GM18873 (cell line): ENCODE measurements around the gene ANKFN1.

Experiments used
- ATAC-seq: cut with Tn5 transposase; IDR thresholded peaks from one replicate; pipeline ENCODE4 v1.9.1; 2021; ENCODE audit warnings: mild to moderate bottlenecking, moderate library complexity, moderate number of reproducible peaks; ENCODE audit not compliant: unreplicated experiment, low FRiP score

ANKFN1 gene

DNA sequence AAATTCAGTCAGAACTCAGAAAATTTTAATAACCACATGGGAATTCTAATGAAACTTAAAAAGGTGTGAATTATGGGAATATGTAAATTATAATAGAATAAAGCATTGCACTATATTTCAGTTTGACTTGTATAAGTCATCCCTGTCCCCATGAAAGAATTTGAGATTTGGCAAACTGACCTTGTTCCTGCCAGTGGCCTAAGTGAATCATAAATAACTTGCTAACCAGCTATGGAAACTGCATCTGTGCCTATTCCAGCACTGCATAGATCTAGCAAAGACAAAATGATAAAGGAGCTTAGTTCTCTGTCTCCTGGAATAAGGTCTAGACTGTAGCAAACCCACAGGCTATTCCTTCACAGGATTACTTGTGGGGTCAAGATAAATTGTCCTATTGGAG, 333.5 kb downstream of the ANKFN1 start:
- no peak for ATAC-seq

DNA sequence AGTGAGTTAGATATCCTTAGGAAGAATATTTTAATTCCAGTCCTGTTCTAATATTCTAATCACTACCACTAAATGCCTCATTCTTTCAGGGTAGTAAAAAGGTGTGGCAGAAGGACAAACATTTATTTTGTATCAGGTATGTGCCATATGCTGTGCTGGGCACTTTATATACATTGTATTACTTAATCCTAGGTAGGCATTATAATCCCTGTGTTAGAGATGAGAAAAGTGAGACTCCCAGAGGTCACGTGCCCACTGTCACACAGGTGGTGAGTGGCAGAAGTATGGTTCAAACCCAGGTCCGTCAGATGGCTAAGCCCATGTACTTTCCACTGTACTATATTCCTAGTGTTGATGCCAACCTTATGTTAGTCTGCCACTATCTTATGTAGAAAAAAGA, 335.5 kb downstream of the ANKFN1 start:
- ATAC-seq = no peak

DNA sequence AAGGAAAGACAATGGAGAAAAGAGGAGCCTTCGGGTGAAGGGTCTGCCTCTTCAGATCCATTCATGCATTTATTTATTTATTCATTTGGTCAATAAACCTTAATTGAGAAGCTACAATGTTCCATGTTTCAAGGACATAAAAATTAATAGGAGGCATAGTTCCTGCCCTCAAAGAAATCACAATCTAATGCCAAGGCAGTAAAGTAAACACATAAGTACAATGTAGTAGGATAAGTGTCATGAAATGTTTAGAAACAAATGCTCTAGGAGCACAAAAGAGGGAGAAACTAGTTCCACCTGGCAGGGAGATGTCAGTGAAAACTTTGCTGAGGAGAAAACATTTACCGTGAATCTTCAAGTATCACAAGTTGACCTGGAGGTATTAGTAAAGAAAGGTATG, 336.7 kb downstream of the ANKFN1 start:
- no peak for ATAC-seq

DNA sequence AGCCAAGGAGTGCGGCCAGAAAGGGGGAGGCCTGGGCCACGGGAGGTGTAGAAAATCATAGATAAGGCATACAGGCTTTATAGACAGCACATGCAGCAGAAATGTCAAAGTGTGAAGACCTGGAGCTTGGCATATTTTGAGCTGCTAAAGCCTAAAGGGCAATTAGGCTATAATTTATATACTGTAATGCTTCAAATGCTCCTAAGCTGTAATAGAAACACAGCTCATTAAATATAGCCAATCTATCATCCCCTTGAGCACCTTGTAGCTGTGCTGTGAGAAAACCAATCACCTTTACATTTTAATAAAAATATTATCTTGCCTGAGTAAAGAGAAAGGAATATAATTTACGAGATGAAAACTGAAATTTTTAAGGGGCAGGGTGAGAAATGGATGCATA, 342.3 kb downstream of the ANKFN1 start:
- no peak for ATAC-seq

DNA sequence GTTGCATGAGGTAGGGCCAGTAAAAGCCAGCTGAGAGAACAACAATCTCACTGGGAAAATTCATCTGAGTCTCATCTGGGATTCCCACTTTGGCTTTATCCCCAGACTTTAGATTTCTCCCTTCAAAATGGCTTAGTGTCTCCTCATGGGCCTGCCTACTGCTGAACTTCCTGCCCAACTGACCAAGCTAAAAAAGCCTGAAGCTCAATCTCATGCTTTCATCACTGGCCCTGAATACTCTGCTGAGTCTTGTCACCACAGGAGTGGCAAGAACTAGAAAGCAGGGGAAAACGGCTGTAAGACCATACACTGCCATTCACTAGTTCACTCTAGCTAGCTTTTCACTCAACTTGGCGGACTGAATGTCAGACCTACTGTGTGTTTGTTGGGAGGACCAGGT, 343.9 kb downstream of the ANKFN1 start:
- ATAC-seq = no peak

DNA sequence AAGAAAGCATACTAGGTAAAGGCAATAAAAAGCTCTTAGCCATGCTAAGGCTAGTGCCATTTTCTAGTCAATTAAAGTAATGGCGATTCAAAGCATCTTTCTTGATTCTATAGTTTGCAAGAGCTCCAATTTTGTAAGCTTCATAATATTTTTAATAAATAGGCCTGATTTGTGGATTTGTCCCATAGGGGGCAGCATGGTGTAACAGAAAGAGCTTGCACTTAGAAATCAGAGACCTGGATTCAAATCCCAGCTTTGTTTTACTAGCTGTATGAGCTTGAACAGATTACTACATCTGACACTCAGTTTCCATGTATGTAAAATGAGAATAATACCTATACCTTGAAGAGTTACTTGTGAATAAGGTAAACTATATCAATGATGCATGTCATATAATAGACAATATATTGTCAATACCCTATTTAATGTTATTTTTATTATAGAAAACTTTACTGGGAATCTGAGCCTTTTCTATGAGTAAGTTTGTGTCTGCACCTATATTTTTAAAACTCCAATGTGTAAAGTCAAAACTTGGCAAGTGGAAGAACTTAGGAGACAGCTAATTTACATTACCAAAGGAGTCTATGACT, 346.6 kb downstream of the ANKFN1 start:
- ATAC-seq = no peak

DNA sequence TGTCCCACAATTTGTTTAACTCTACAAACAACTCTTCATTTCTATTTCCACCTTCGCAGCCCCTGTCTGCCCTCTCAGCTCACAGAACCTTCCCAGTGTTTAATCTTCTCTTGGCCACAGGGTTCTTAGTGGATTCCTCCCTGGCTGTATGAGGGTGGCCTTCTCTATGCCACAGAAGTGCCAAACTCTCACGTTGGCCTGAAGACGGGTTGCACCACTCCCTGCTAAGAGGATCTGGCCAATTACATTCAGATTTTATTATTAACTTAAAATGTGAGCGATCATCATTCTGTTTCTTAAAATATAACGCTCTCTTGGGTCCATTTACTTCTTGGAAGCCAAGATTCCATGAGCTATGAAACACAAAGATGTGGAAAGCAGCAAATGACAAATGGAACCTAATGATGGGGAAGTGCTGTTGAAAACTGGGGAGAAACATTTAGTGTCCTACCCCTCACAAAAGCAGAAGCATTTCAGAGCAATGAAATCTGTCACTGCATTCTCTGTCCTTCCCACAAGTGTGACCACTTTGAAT, 348.9 kb downstream of the ANKFN1 start:
- no peak for ATAC-seq

DNA sequence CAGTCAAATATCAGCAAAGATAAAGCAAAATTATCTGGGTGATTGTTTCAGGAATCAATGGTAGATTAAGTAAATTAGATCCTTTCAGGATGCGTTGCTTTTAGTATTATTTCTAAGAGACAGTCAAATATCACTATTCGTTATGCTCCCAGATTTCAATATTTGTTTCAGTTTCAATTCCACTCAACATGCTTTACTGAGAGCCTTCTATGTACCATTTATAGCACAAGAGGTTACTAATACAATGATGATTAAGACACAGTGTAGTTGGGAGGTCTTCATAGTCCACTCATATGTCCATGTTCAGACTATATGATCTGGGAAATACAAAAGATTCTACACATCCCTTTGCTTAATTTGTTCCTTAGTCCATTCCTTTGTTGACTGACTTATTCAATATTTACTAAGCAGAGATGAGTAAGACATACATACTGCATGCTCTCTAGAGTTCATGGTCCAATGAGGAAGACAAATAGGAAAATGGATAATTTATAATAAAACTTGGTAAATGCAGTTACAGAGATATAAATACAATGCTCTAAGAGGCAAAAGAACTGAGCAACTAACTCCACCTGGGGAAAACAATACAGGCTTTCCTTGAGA, 352.0 kb downstream of the ANKFN1 start:
- ATAC-seq = no peak

DNA sequence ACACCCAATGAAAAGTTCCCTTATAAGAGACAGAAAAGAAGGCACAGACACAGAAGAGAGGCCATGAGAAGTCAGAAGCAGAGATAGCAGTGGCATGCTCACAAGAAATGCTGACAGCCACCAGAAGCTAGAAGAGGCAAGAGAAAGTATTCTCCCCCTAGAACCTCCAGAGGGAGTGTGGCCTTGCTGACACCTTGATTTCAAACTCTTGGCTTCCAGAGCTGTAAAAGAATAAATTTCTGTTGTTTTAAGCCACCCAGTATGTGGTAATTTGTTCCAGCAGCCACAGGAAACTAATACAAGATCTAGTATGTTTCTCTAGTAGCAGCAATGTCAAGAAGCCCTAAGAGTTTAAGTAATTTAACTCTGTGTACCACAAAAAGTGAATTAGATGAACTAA, 353.1 kb downstream of the ANKFN1 start:
- no peak for ATAC-seq

DNA sequence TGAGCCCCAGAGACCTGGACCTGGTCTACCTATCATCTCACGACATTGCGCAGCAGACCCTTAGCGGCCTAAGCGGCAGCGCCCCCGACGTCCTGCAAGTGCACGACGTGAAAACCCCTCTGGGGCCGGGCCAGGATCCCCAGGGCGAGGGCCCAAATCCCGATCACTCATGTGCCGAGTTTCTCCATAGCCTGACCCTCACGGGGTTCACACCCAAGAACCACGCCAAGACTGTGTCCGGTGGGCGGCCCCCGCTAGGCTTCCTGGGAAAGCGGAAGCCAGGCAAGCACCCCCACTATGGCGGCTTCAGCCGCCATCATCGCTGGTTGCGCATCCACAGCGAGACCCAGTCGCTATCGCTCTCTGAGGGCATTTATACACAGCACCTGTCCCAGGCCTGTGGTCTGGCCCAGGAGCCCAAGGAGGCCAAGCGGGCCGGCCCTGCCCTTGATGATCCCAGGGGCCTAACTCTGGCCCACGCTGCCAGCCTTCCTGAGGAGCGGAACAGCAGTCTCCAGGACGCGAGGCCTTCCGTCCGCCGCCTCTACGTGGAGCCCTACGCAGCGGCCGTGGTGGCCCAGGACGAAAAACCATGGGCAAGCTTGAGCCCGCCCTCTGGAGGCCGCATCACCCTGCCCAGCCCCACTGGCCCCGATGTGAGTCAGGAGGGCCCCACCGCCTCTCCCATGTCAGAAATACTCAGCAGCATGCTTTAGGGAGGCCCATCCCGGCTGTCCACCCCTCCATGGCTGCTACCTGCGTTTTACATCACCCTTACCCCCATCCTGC, 357.5 kb downstream of the ANKFN1 start:
- no peak for ATAC-seq

DNA sequence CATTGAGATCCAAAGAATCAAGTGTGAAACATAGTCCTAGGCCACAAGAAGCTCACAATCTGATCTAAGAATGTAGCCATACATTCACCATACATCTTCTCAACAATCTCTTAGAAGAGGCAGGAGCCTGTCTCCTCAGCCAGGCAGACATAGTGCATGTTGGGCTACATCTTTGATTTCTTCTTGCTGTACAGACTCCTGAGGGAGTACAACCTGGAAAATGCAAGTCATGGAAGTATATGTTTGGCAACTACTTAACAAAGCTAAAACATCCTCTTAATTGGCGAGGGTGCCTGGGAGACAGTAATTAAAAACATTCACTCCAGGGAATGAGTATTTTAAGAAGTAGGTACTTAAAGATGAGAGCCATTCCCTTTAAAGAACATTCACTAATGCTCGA, 361.0 kb downstream of the ANKFN1 start:
- ATAC-seq = no peak

DNA sequence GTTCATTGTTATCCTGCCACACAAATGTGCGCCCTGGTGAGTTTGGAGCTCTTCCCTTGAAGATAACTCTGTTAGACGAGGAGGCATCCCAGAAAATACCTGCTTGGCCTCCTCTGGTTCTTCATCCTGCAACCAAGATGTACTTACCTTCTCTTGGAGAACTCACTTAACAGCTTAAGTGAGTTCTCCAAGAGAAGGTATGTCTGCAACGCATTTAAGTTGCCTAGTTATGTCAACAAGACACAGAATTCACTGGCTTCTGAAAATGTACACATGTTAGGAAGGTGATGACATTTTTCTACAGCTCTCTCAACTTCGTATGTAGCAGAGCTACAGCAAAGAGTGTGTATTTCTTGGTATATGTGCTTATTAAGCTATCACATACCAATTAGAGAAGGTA, 361.6 kb downstream of the ANKFN1 start:
- no peak for ATAC-seq

DNA sequence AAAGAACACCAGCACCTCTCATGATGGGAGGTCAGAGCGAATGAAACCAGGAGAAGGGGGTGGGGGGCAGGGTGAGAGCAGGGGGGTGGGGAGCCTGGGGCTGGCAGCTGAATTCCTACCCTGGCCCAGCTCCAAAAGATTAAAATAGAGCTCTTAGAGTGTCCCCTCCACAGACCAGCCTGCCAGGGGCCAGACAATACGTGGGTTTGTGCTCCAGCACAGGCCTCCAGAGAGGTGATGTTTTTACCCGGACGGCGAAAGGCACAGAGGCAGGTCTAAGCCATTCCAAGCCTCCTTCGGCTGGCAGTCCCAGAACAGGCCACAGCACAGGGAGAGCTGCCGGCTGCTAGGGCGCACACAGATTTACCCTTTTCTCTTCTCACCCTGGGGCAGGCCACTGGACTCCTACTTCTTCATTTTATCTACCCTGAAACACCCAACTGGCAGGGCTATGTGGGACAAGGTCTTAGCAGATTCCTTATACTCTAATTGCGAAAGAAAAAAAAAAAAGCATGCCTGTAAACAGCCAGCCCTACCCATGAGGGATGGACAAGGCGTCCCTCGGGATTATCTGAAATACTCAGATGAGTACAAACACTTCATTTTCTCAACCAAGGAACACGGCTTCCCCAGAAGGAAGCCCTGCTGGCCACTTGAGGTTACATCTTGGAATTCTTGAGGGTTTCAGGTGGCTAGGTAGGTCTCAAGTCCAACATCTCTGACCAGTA, 368.3 kb downstream of the ANKFN1 start:
- no peak for ATAC-seq

DNA sequence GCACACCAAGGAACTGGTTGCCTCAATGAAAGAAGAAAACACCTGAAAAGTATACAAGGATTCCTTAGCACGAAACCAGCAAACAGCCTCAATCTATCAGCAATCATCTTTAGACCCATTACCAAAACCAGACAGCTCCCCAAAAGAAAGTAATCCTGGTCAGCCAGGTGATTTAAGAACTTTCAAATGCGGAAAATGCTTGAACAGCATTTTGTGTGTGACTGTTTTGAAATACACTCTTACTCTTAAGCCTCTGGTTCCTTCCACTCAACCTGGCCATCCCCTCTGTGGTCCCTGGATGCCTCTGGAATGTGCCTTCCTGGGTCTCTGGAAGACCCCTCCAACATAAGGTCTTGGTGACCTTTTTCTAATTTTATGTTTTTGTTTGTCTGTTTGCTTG, 369.8 kb downstream of the ANKFN1 start:
- no peak for ATAC-seq

DNA sequence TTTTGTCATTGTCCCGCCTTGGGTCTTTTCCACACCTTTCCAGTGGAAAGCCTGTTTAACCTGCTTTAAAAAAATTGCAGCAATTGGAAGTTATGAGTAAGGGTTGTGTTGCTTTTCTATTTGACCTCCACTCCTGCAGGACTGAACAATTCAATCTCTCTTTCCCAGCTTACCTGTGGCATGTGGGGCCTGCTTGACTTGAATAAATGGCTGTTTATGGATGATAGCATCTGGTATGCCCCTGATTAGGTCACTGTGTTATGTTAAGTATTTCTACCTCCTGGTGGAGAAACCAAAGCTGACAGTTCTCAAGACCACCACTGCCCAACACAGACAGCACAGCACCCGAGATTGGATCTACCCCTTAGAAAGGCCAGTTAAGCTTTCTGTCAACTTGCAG, 375.4 kb downstream of the ANKFN1 start:
- no peak for ATAC-seq

DNA sequence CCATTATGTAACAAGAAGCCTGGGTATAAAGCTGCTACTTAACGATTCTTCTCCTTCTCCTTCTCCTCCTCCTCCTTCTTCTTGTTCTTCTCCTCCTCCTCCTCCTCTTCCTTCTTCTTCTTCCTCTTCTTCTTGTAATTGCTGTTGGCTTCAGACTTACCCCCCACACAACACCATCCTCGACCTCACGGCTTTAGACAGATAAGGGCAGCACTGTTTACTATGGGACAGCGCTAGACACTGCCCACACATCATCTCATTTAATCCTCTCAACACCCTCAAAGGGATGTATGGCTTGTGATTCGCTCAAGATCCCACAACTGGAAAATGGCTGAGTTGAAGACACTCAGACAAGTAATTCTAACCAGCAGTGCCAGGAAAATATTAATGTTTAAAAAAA, 379.7 kb downstream of the ANKFN1 start:
- no peak for ATAC-seq

DNA sequence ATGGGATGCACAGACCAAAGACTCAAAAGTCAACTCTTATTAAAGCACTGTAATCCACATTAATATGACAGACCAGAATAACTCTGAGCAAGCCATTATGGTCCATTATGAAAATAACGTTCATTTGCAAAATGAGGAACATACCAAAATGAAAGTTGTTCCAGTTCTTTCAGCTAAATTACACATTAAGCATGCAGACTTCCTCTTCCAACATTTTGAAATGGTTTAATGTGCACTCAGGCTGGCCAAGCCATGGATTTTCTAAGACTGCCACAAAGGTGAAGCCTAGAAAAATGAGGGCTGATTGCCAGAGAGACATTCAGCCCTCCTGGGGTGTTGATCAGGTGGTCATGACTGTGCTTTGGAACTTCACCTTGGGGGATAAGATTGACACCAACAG, 383.5 kb downstream of the ANKFN1 start:
- no peak for ATAC-seq

DNA sequence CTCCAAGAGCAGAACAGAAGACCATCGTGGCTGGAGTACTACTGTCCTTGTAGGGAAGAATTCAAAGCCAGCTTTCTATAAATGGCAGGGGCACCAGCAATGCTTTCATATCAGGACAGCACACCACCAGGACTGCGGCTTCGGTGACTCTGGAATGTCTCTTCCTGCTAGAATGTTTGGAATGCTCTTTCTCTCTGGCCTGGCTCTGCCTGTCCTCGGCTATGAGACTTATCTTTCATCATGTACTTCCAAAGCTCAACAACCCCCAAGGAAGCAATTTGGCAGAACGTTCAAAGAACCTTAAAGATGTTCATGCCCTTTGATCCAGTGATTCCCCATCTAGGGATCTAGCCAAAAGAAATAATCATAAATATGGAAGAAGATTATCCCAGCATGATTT, 387.6 kb downstream of the ANKFN1 start:
- no peak for ATAC-seq

DNA sequence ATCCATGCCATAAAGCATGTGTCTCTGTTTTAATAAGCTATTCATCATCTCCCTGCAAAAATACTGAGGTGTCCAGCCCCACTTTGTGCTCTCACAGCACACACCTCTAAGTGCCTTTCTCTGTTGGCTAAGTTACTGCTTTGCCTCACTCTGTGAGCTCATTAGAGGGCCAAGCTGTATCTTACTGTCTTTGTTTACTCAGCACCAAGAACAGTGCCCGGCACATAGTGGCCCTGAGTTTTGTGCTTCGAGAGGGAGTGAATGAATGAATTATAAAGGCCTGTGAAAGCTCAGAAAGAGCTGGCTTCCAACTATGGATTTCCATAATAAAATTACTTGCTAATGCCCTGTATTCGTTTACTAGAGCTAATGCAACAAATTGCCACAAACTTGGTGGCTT, 390.0 kb downstream of the ANKFN1 start:
- ATAC-seq = no peak

DNA sequence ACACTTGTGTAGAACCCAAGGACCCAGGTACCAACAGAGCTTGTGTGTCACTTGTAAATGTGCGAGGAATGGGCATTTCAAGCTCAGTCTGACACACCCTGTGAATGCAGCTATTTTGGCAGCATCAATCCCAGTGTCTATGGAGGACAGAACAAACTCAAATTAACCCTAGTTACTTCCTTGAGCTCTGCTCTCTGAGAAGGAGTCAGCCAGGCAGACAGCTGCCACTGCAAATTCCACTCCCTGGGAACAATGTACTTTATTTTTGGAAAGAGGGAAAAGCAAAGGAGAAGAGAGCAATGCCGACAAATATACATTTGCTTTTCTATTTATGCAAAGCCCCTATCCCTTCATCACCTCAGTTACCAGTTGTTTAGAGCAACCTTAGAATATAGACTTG, 391.8 kb downstream of the ANKFN1 start:
- no peak for ATAC-seq

DNA sequence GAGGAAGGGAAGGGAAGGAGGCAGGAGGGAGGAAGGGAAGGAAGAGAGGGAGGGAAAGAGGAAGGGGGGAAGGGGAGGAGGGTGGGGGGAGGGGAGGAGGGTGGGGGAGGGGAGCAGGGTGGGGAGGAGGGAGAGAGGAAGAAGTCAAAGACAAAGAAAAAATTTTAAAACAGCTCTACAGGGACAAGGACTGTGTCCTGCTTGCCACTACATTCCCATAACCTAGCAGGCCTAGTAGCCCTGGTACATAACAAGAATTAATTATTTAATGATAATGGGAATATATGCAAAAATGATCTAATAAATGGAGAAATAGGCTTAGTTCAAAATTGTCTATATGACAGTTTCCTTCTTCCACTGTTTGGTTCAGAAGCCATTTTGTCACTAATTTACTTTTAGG, 392.7 kb downstream of the ANKFN1 start:
- no peak for ATAC-seq
